OCI-LY7 (cell line): ENCODE results near the gene BORCS8. TPM values are rescaled to one million over a fixed set of nuclear protein-coding genes. Genes with fewer than 3 reads are reported as not detected.
"Not testable (repeated sequence)": the region's sequence is repeated elsewhere in the genome, so short reads cannot be mapped to it uniquely, and the experiment has no call there.

ENCODE experiments used
- BruUV-seq: library from RNA; stranded (reverse); fragments of 400-500 nt; replicated peaks from 2 replicates; lab custom pipeline; 2021; lab: Mats Ljungman, UMichigan
- CTCF ChIA-PET: fragments of 300-600 bp; sonication (Branson Sonifier 250); formaldehyde crosslinking; loops from one replicate; lab custom pipeline; 2022; ENCODE audit warnings: antibody characterized with exemption; ENCODE audit not compliant: unreplicated experiment; lab: Charles Lee
- POLR2A ChIA-PET: fragments of 300-600 bp; sonication (Branson Sonifier 250); formaldehyde crosslinking; loops from one replicate; lab custom pipeline; 2022; ENCODE audit warnings: antibody characterized with exemption; lab: Charles Lee
- DNase-seq: peaks from one replicate; pipeline ENCODE4 v3.0.0-alpha.2; 2015; ENCODE audit warnings: low spot score
- H2AFZ ChIP-seq: fragments of 200-600 bp; sonication (generic), shearing (Covaris generic); 2 replicates; pipeline ENCODE4 v1.6.1; 2014; ENCODE audit warnings: mild to moderate bottlenecking, antibody characterized with exemption, low read length, moderate library complexity
- H3K27ac ChIP-seq: fragments of 200-600 bp; sonication (generic); 2 replicates; pipeline ENCODE4 v1.5.1; 2014; ENCODE audit warnings: mixed run types, low read depth, mild to moderate bottlenecking, moderate library complexity, low read length, inconsistent platforms; ENCODE audit not compliant: poor library complexity, severe bottlenecking
- H3K36me3 ChIP-seq: fragments of 200-600 bp; sonication (generic); 2 replicates; pipeline ENCODE4 v1.6.1; 2014; ENCODE audit warnings: mild to moderate bottlenecking, antibody characterized with exemption, low read length, moderate library complexity, mixed read lengths; ENCODE audit not compliant: insufficient read depth
- H3K4me1 ChIP-seq: fragments of 200-600 bp; sonication (generic); 2 replicates; pipeline ENCODE4 v1.5.1; 2014; ENCODE audit warnings: mild to moderate bottlenecking, low read length; ENCODE audit not compliant: insufficient read depth, poor library complexity, severe bottlenecking
- H3K4me2 ChIP-seq: fragments of 200-600 bp; sonication (generic); 2 replicates; pipeline ENCODE4 v1.6.1; 2014; ENCODE audit warnings: mild to moderate bottlenecking, low read length
- H3K4me3 ChIP-seq: fragments of 200-600 bp; sonication (generic); 2 replicates; pipeline ENCODE4 v1.5.1; 2014; ENCODE audit warnings: mild to moderate bottlenecking, low read depth, low read length; ENCODE audit not compliant: poor library complexity, severe bottlenecking
- H3K79me2 ChIP-seq: fragments of 200-600 bp; sonication (generic); 2 replicates; pipeline ENCODE4 v1.6.1; 2016; ENCODE audit warnings: low read depth, mild to moderate bottlenecking, low read length, moderate library complexity, mixed read lengths; ENCODE audit not compliant: insufficient read depth
- H3K9me2 ChIP-seq: fragments of 200-600 bp; sonication (generic); 2 replicates; pipeline ENCODE4 v1.6.1; 2016; ENCODE audit warnings: mild to moderate bottlenecking, low read length, mixed read lengths; ENCODE audit not compliant: insufficient read depth
- H3K9me3 ChIP-seq: fragments of 200-600 bp; sonication (generic); 2 replicates; pipeline ENCODE4 v1.6.1; 2014; ENCODE audit warnings: mild to moderate bottlenecking, mixed run types, low read length, mixed read lengths
- H4K20me1 ChIP-seq: fragments of 200-600 bp; sonication (generic); 2 replicates; pipeline ENCODE4 v1.6.1; 2014; ENCODE audit warnings: mild to moderate bottlenecking, antibody characterized with exemption, low read length, moderate library complexity, mixed read lengths; ENCODE audit not compliant: insufficient read depth
- CTCF ChIP-seq: fragments of 200-600 bp; sonication (generic); conservative IDR thresholded peaks from 2 replicates; pipeline ENCODE4 v1.5.1; 2014; ENCODE audit warnings: mild to moderate bottlenecking, antibody characterized with exemption, low read length, moderate library complexity, mixed read lengths
- EZH2phosphoT487 ChIP-seq: fragments of 200-600 bp; sonication (generic); IDR thresholded peaks from 2 replicates; pipeline ENCODE4 v1.6.1; 2018; ENCODE audit warnings: low read depth, borderline replicate concordance, mild to moderate bottlenecking, mixed run types, antibody characterized with exemption, low read length, moderate library complexity, mixed read lengths
- intact Hi-C: fragments of 100-400 bp; cut with micrococcal nuclease; formaldehyde crosslinking; loops from one replicate; pipeline ENCODE4 v1.10.0; 2022; ENCODE audit not compliant: unreplicated experiment
- total RNA-seq, 2 experiments: library from RNA; depleted of rRNA in 1 of 2; stranded (reverse); fragments of >200 nt in 1 of 2; shearing (Covaris generic) in 1 of 2; gene quantifications; 2 replicates each; pipeline ENCODE4 v1.2.3, GENCODE V29; 2014 to 2022

BORCS8 gene
- total RNA-seq, 2 experiments from 2014 or later: 39.8 to 40.2 TPM

GRCh38 chr19:19152668-19153384 lies 39.1 kb downstream of the BORCS8 start:
- Histone ChIP-seq H4K20me1 (no peaks in the 10 kb centered on the region), H3K4me1 (peaks cover 75% of the 10 kb centered on the region), H3K4me3 (no peak overlapping the region), H3K9me2 (no peaks in the 10 kb centered on the region), H3K36me3 (peaks cover 81% of the 10 kb centered on the region), H2AFZ (no peak overlapping the region), H3K9me3 (no peaks in the 10 kb centered on the region), H3K79me2 (peaks cover 48% of the 10 kb centered on the region), H3K4me2 (peak overlapping the region; percentile 50), H3K27ac (peak overlapping the region; percentile 98)
- no TSS peak for BruUV-seq
- CTCF ChIA-PET: interaction anchor here (0.6 kb wide), 1 partner anchor 22 kb away, joined by 3 read pairs; no protein-coding TSS in a partner anchor
- intact Hi-C loops: no loop called here
- POLR2A ChIA-PET: interaction anchor here (0.6 to 1.3 kb wide), 2 partner anchors 20 to 22 kb away, joined by 4 to 6 read pairs; no protein-coding TSS in a partner anchor
- no peak for DNase-seq
- TF ChIP-seq CTCF (no peak), EZH2phosphoT487 (no peak)

- H3K4me3 ChIP-seq: no peak overlapping the region
- no TSS peak for BruUV-seq
- TF ChIP-seq CTCF (no peak), EZH2phosphoT487 (no peak)
- H3K9me2 ChIP-seq: no peaks in the 10 kb centered on the region
- no peak overlapping the region for H2AFZ ChIP-seq
- intact Hi-C loops: no loop called here
- no peak for DNase-seq
- H3K36me3 ChIP-seq: peaks cover 85% of the 10 kb centered on the region
- H3K27ac ChIP-seq: peak overlapping the region; percentile 98
- ChIA-PET CTCF (no interaction called here), POLR2A (no interaction called here)
- H3K4me1 ChIP-seq: peaks cover 75% of the 10 kb centered on the region
- H3K4me2 ChIP-seq: peak overlapping the region; percentile 10; the same call in 1 of the 2 replicates
- H3K79me2 ChIP-seq: peaks cover 38% of the 10 kb centered on the region
- H4K20me1 ChIP-seq: no peaks in the 10 kb centered on the region
- H3K9me3 ChIP-seq: no peaks in the 10 kb centered on the region
Measured at GRCh38 chr19:19151418-19151817, 40.5 kb downstream of the BORCS8 start.

- CTCF ChIA-PET: no interaction called here
- intact Hi-C loops: no loop called here
- H2AFZ ChIP-seq: no peak overlapping the region
- peaks cover 88% of the 10 kb centered on the region for H3K36me3 ChIP-seq
- no peaks in the 10 kb centered on the region for H3K9me2 ChIP-seq
- peak overlapping the region; percentile 41 for H3K27ac ChIP-seq
- no TSS peak for BruUV-seq
- DNase-seq: no peak
- no peaks in the 10 kb centered on the region for H3K9me3 ChIP-seq
- H3K4me3 ChIP-seq: no peak overlapping the region
- TF ChIP-seq EZH2phosphoT487: no peak
- TF ChIP-seq CTCF: no peak
- H3K4me1 ChIP-seq: peaks cover 76% of the 10 kb centered on the region
- no peaks in the 10 kb centered on the region for H4K20me1 ChIP-seq
- H3K79me2 ChIP-seq: peaks cover 22% of the 10 kb centered on the region
- POLR2A ChIA-PET: interaction anchor here (0.9 to 1.2 kb wide), 3 partner anchors 12 to 119 kb away, joined by 3 to 4 read pairs (median 3); no protein-coding TSS in a partner anchor
- no peak overlapping the region for H3K4me2 ChIP-seq
Measured at GRCh38 chr19:19149435-19149834, 42.5 kb downstream of the BORCS8 start.

GRCh38 chr19:19148504-19148903 lies 43.4 kb downstream of the BORCS8 start:
- intact Hi-C loops, H3K27ac ChIP-seq, BruUV-seq, H3K9me2 ChIP-seq, H4K20me1 ChIP-seq, H2AFZ ChIP-seq, H3K4me2 ChIP-seq, DNase-seq, H3K4me3 ChIP-seq, H3K9me3 ChIP-seq, CTCF ChIA-PET: not testable (repeated sequence)
- Histone ChIP-seq H3K4me1 (peaks cover 76% of the 10 kb centered on the region), H3K79me2 (peaks cover 13% of the 10 kb centered on the region; the same call in 1 of the 2 replicates), H3K36me3 (peaks cover 89% of the 10 kb centered on the region)
- POLR2A ChIA-PET: interaction anchor here (1.0 to 1.8 kb wide), 4 partner anchors 12 to 26 kb away, joined by 3 to 5 read pairs (median 4); no protein-coding TSS in a partner anchor
